GM19023 (cell line): ENCODE measurements around the gene PSMD14.
"Not testable (repeated sequence)": the region's sequence is repeated elsewhere in the genome, so short reads cannot be mapped to it uniquely, and the experiment has no call there.

Experiments used
- ATAC-seq: cut with Tn5 transposase; IDR thresholded peaks from one replicate; pipeline ENCODE4 v1.9.1; 2021; ENCODE audit warnings: mild to moderate bottlenecking, moderate library complexity; ENCODE audit not compliant: unreplicated experiment

PSMD14 gene

DNA sequence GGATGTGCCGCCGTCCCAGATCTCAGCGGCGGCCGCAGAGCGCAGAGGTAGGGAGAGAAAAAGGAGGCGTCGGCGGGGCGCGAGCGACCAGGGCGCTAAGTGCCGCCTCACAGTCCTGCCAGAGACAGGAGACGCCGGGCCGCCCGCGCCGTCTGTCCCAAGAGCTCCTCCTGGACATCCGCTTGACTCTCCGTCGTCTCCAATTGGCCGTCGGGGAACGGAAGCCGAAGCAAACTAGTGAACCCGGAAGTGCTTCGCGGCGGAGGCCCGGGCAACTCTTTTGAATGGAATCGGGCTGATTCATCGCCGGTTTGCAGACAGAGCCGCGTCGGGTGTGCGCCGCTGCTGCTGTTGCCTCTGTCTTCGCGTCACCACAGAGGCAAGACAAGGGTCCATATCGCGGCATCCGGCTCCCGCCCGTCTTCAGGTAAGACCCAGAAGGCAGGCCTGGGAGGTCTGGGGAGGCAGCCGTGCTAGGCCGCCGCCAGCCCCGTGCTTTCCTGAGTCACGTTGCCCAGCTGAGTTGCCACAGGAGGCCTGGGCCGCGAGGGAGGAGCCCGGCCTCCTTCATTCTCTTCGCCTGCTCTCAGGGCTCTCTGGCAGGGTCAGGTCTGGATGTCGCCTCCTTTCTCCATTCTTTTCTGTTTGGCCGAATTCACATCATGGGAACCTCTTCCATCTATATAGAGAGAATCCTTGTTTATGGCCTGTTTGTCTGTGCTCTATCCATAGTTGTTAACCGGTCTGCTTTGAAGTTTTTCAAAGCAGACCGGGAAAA is at the start of gene PSMD14:
Gene PSMD14 (plus strand): TSS at position 248 of the 778 bp plus-strand sequence. CDS start 10,401 bp downstream, outside the sequence.
- peak; percentile 97 for ATAC-seq

DNA sequence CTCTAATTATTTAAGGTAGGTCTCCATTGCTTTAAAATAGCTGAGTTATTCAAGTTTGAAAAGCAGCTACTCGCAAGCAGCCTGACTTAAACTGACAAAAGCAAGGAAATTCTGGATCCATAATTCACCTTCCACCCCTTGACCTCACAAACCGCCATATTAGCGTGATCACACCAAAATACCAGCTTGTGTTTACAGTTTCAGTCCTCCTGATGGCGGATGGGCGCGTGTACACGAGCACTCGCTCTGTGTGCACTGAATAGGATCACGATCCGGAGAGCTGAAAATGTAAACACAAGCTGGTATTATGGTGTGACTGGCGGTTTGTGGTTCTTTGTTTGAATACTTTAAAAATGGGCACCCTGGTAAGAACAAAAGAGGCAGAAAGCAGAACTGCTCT is 42.4 kb upstream of the PSMD14 start:
- ATAC-seq = no peak

DNA sequence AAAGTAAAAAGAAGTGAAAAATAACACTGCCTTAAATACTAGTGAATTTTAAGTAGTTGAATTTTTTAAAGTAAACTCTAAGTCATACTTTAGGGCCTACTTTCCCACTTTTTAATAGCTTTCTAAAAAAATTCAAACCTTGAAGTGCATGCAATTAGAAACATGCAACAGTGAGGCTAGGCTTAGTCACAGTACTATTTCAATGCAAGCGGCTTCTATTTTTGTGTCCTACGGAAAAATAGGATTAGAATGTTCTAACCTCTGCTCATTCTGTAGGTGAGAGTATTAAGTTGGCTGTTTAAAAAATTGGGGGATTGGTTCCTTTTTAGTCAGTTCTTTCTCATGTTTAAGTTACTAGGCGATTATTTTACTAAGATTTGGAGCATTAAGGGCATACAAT is 39.1 kb upstream of the PSMD14 start:
- ATAC-seq = no peak

DNA sequence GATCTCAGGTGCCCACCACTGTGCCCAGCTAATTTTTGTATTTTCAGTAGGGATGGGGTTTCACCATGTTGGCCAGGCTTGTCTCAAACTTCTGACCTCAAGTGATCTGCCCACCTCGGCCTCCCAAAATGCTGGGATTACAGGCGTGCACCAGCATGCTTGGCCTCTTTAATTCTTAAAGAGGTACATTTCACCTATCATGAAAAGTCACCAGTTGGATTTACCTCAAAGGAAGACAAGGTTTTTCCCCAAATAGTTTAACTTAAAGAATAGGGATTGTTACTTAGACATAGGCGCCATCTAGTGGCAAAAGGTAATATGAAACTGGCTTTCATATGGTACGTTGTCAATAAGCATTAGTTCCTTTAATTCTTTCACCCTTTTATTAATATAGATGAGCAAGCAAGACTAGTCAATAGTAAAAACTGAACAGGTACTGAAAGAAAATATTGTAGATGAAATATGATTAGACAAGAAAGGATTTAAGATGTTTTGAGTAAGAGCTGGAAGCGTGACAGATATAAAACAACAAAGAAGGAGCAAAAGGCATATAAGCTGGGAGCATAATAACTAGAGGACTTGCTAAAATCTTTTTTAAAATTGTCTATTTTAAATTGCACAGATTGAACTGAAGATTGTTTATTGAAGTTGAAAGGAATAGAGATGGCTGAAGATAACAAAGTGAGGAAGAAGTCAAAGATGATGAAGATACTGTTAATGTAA is 35.0 kb upstream of the PSMD14 start:
- peak; percentile 76 for ATAC-seq

DNA sequence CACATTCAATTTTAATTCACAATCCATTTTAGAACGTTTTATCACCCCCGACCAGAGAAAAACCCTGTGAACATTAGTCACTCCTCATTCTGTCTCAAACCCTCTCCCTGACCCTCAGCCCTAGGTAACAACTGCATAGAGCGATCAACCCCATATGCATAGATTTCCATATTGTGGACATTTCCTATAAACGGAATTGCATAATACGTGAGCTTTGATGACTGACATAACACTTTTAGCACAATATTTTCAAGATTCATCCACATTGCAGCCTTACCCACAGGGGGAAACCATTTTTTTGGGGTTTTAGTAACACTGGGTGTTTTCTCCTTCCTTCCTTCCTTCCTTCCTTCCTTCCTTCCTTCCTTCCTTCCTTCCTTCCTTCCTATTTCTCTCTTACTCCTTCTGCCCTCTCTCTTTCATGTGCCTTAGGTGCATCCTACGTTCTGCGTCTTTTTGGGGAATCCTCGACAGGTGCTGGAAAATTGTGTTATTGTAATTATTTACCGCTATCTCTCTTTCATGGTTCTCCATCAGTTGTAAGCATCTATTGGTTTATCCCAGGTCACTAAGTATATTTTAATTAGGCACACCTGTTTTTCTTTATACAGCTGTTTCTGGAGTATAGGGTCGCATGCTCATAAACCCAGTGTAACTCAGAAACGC is 29.5 kb upstream of the PSMD14 start:
- not testable (repeated sequence) for ATAC-seq

DNA sequence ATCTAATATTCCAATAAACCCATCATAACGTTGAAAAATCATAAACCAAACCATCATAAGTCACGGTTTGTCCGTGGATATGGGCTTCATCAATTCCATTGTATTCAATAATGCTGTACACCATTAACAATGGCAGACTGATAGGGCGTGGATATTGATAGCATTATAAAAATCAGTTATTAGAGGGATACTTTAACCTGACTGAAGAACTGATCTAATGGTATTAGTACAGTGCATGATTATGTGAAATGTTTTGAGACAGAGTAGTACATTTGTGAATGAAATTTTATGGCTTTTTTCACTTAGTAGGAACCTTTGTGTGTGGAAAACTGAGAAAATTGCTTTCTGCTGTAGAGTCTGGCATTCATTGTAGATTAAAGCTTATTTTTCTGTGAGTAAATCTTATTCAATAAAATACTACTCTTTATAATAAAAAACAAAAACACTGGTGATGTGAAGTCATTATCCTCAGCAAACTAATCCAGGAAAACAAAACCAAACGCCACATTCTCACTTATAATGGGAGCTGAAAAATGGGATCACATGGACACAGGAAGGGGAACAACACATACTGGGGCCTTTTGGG is 28.9 kb upstream of the PSMD14 start:
- ATAC-seq = not testable (repeated sequence)

DNA sequence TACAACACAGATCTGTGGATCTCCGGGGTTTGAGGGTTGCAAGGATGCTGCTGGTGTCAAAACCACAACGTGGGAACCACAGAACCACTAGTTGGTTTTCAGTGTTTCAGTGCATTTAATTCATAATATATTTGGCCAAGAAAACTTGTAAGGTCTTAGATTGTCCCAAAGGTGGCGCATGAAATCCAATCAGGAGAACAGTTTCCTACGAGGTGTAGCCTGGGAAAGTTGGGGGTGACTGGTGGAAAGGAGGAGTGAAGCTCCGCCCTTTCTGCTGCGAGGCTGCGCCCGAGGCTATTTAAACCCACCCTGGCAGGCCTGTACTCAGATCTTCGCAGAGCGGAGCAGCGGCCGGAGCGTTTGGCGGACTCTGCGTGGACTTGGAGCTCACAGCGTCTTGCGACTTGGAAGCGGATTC is 27.3 kb upstream of the PSMD14 start:
- ATAC-seq = not testable (repeated sequence)

DNA sequence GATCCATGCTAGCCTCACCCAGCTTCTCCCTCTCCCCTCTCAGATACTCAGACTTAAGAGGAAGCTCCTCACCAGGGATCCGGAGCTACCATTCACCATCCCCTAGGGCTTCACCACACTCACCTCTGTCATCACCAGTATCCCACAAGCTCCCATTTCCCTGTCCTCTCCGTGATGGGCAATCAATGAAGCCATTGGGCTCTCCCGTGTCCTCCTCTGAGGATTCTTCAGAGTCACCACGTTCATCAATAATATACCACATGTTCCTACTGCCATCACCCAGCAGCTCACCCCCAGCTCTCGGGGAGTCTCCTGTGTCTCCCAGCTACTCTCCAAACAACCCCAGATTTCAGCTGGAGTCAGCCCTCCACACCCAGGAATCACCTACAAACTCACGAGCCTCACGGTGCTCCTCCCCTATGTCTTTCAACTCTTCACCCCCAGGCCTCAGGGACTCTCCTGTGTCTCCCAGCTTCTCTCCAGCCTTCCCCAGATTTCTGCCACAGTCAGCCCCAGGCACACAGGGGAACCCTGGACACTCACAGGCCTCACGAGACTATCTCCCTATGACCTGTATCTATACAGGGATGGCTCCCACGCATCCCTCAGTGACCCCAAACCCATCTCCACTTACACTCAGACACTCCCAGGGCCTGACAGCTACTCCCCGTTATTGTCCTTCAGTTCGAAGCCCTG is 26.5 kb upstream of the PSMD14 start:
- not testable (repeated sequence) for ATAC-seq

DNA sequence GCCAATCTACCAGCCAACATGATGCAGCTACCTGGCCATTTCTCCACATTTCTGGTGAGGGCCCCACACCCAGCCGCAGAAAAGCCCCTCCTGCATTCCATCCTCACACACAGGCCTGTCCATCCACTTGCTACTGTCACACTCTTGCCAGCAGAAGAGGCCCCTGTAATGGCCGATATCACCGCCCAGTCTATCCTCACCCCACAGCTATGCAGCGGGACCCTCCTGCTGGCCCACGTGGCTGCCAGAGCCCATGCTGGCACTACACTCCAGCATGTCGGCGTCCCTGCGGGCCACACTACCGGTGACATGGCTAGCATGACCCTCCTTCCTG is 25.9 kb upstream of the PSMD14 start:
- not testable (repeated sequence) for ATAC-seq

DNA sequence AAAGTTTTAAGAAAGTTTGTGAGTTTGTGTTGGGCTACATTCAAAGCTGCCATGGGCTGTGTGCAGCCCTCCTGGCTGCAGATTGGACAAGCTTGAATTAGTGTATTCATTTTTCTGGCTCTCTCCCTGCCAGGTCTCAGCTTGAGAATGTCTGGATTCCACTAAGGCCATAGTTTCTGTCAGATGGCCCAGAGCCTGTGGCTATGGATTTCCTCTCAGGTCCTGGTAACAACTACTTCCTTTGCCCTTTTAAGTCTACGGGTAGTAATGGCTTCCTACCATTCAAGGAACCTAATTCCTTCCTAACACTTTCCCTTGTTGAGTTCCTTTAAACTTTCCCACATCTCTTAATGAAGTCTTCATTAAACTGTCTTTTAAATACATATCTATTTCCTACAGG is 24.3 kb upstream of the PSMD14 start:
- ATAC-seq = no peak

DNA sequence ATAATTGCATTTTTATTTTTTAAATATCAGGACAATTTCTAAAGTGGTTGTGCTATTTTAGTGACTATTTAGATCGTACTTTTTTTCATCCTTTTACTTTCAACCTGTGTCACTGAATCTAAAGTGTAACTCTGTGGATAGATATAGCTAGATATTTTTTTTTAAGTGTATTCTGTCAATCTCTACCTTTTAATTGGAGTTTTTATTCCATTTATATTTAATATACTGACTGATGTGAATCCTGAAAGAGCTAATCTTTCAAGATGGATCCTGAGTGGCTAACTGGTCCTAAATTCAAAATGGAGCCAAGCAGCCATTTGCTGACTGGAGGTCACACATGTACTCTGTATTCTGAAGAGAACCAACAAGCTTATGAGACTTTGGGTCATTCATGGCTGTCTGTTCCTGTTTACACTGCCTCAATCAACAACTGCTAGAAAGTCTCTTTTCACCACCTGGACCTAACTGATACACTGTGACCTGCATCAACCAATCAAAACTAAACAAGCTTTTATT is 4.6 kb upstream of the PSMD14 start:
- ATAC-seq = no peak

DNA sequence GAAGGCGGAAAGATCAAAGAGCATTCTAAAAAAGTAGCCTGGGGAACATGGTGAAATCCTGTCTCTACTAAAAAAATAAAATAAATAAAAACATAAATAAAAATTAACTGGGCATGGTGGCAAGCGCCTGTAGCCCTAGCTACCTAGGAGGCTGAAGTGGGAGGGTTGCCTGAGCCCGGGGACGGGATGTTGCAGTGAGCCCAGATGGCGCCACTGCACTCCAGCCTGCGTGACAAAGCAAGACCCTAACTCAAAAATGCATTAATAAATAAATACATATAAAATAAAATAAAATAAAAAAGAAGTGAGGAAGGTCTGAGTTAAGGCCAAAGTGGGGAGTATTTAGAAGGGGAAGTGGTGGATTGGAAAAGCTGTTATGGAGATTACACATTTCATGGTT is 1.3 kb upstream of the PSMD14 start:
- no peak for ATAC-seq

DNA sequence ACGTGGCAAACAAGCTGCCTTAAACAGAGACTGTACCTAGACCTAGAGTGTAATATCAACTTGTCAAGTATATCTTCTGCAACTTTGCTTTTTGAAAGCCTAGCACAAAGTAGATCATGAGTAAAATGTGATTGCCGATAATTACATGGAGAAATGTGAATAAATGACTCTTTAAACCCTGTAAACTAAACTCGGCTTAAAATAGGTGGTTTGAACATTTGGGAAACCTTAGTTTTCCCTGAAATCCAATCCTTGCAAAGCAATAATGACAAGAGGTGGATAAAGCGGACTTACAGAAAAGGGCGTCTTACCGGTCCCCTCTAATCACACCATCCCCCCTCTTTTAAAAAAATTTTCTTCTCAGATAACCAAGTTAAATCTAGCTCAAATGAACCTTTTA is 549 bp upstream of the PSMD14 start:
- no peak for ATAC-seq

DNA sequence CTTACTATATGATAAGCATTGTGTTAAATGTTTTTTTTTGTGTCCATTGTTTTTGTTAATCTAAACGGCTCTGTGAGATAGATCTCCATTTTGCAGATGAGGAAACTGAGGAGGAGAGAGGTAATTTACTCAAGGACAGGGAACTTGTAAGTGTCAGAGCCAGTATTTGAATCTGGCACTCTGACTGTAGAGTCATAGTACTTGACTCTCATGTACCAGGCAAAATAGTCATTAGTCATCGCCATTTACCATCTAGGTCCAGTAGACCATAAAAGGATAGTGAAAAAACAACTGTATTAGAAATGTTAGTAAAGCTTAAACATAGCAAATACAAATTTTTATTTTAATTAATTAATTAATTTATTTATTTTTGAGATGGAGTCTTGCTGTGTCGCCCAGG is 4.8 kb downstream of the PSMD14 start:
- ATAC-seq = no peak

DNA sequence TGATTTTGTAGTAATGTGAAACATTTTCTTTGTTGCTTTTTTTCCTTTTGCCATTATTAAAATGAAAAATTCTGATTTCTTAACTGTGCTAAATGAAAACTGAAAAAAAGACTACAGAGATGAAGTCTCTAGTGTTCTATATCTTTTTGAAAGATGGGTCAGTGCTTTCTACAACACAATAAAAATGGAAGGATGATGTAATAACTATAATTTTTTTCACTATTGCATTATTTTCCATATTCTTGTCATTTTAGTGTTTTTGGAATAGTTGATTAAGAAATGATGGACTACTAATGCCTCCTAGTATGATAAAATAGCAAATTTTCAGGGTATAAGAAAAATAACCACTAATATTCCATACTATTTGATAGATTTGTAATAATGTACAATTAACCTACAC is 7.2 kb downstream of the PSMD14 start:
- no peak for ATAC-seq

DNA sequence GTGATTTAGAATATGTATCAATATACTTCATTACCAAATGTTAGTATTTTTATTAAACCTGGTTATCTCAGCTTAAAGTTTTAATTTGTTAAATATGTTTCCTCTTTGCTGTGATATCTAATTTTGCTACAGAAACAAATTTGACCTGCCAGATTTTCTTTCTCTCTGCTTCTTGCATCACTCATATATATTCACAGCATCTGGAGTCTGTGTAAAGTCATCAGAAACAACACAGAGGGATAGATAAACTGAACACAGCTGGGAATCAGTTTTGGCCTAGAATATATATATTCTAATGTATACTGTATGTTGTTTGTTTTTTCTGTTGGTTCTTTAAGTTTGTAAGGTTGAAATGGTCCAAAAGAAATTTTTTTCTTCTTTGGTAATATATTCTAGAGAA is 8.5 kb downstream of the PSMD14 start:
- no peak for ATAC-seq

DNA sequence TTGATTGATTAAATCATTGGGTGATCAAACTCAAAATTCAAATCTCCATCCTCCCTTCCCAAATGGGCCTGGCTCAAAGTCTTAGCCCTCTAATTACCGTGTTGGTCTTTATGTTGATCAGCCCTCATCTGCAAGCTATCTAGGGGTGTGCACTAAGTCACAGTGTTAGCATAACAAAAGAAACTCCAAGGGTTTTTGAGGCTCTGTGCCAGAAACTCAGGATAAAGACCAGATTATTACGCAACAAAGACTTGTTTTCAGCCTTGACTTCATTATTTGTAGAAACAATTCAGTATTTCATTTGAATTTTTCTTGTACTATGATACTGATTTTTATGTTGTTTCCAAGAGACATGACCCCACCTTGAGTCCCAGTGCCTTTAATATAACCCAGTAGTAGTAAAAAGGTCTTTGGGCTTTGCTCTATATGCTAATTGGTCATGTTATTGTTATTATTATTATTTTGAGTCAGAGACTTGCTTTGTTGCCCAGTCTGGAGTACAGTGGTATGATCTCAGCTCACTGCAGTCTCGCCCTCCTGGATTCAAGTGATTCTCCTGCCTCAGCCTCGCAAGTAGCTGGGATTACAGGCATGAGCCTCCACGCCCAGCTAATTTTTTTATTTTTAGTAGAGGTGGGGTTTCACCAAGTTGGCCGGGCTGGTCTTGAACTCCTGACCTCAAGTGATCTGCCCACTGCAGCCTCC is 13.9 kb downstream of the PSMD14 start:
- no peak for ATAC-seq

DNA sequence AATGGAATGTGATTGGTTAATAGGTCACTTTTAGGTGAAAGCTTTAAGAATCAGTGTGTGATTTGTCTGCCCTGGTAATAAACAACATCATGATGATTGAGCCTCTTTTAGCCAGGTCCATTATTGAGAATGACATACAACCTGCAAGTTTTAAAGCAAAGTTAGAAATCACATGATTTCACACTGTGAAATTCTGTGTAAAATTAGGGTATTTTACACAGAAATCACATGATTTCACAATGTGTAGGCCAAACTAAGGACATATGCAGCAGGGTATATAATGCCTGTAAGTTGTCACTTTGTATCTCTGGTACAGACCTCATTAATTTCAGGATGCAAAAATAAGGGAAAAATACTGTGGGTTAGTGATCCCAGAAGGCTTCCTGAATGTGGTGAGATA is 16.7 kb downstream of the PSMD14 start:
- no peak for ATAC-seq

DNA sequence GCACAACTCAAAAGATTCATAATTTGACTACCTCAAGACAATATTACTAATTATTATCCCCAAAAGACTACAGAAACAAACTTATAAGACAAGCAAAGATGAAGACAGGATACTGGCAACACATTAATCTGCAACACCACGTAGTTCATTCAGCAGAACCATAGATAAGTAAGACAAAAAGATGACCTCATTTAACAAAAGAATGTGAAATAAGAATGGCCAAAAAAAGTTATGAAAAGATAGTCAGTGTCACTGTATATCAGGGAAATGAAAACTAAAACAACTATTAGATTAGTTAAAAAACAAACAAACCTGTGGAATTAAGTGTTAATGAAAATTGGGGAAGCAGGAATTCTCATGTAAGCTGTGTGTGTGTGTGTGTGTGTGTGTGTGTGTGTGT is 19.4 kb downstream of the PSMD14 start:
- ATAC-seq = no peak

DNA sequence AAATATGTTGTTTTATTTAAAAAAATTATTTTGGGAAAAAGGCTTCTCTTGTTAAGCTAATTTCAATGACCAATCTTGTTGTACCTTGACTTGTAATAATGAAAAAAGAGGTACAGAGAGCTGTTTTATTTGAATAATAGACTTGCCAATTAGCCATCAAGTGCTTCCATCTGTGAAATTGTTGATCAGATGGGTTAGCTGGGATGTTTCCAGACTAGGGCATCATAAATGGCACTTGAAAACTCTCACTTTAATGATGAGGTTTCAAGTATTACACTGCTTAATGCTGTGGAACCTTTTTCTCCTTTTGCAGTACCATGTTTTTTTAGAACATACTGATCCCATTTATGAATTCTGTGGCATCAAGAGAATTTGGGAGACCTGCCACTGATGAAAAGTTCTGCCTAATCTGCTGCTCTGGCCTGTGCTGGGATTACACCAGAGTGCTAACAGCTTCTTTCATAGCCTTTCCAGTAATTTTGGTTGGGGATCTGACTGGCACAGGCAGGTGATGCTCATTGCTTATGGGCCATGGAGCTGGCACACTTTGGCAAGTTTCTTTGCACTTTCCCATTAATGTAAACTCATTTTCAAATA is 24.2 kb downstream of the PSMD14 start:
- no peak for ATAC-seq
